K562 (cell line): ENCODE results near the gene PPFIA1. TPM values are rescaled to one million over a fixed set of nuclear protein-coding genes. Genes with fewer than 3 reads are reported as not detected.

Experiments used
- ARID1B ChIP-seq: fragments of 450-650 bp; IDR thresholded peaks from 2 replicates; pipeline ENCODE4 v1.6.1; 2016; ENCODE audit warnings: antibody characterized with exemption, mild to moderate bottlenecking, inconsistent platforms
- BACH1 ChIP-seq: fragments of 200-800 bp; sonication (Bioruptor generic); IDR thresholded peaks from 2 replicates; pipeline ENCODE4 v1.6.1; 2016; ENCODE audit warnings: missing genetic modification characterization, missing compliant biosample characterization
- CHD2 ChIP-seq: IDR thresholded peaks from 2 replicates; pipeline ENCODE4 v1.6.1; 2011; ENCODE audit warnings: low read depth, low read length
- ELF2 ChIP-seq: fragments of 250-450 bp; sonication (Bioruptor Pico); IDR thresholded peaks from 2 replicates; pipeline ENCODE4 v1.5.0; 2021; ENCODE audit warnings: mild to moderate bottlenecking
- ESRRA ChIP-seq: fragments of 450-650 bp; IDR thresholded peaks from 2 replicates; pipeline ENCODE4 v1.6.1; 2014; ENCODE audit warnings: low read depth, mild to moderate bottlenecking, moderate library complexity, borderline replicate concordance
- FOXA1 ChIP-seq: fragments of 450-650 bp; IDR thresholded peaks from 2 replicates; pipeline ENCODE4 v1.6.1; 2016; ENCODE audit warnings: mild to moderate bottlenecking, borderline replicate concordance
- FOXP1 ChIP-seq: sonication (generic); formaldehyde crosslinking; IDR thresholded peaks from 2 replicates; pipeline ENCODE4 v1.8.0; 2022; ENCODE audit warnings: mild to moderate bottlenecking, missing genetic modification reagents
- HCFC1 ChIP-seq: IDR thresholded peaks from 2 replicates; pipeline ENCODE4 v1.6.1; 2012; ENCODE audit warnings: low read depth, low read length, improper control_type of control experiment
- HIVEP1 ChIP-seq: fragments of 250-450 bp; sonication (Bioruptor Pico); IDR thresholded peaks from 2 replicates; pipeline ENCODE4 v1.4.0; 2020; ENCODE audit warnings: mild to moderate bottlenecking
- HMG20A ChIP-seq: fragments of 450-650 bp; formaldehyde crosslinking; conservative IDR thresholded peaks from 2 replicates; pipeline ENCODE4 v1.4.0; 2020; ENCODE audit warnings: mild to moderate bottlenecking, mixed read lengths
- MAFF ChIP-seq: IDR thresholded peaks from 2 replicates; pipeline ENCODE4 v1.6.1; 2012; ENCODE audit warnings: low read length, improper control_type of control experiment
- NCOA1 ChIP-seq: fragments of 450-650 bp; IDR thresholded peaks from 2 replicates; pipeline ENCODE4 v1.6.1; 2016; ENCODE audit warnings: low read depth
- NFE2L1 ChIP-seq: fragments of 450-650 bp; IDR thresholded peaks from 2 replicates; pipeline ENCODE4 v1.6.1; 2016; ENCODE audit warnings: missing genetic modification characterization, low read depth, mild to moderate bottlenecking, missing compliant biosample characterization, moderate library complexity, borderline replicate concordance
- U2AF1 ChIP-seq: fragments of 200-400 bp; formaldehyde crosslinking; optimal IDR thresholded peaks from 2 replicates; pipeline ENCODE3; 2017; ENCODE audit warnings: mild to moderate bottlenecking, low read depth, low read length, moderate library complexity
- ZNF134 ChIP-seq: fragments of 250-450 bp; sonication (Bioruptor Pico); conservative IDR thresholded peaks from 2 replicates; pipeline ENCODE4 v1.4.0; 2020
- polyA plus RNA-seq, 8 experiments: library from polyadenylated mRNA; depleted of rRNA in 4 of 8; stranded (reverse) in 5 of 8; unstranded in 3 of 8; fragments of >200 nt; fragmentation: Nextera tagmentation in 2 of 8; fragmentation: Illumina TruSeq in 1 of 8; extraction: Ambion mirVana in 2 of 8; extraction: Trizol in 1 of 8; gene quantifications; 2 replicates each; pipeline versions ENCODE4 v1.2.1 to v1.2.3, GENCODE V29; 2011 to 2014; ENCODE audit warnings: inconsistent platforms in 1 of 8, missing spikeins in 1 of 8
- total RNA-seq, 7 experiments: library from RNA; depleted of rRNA in 6 of 7; stranded (reverse); fragments of >200 nt in 6 of 7; fragmentation: Illumina TruSeq in 2 of 7; extraction: Trizol in 2 of 7; gene quantifications; 2 replicates each; pipeline versions ENCODE4 v1.2.1 to v1.2.3, GENCODE V29; 2011 to 2021; ENCODE audit warnings: low replicate concordance in 1 of 7
- TF ChIP-seq, protein P1 (sequence below): fragments of 450-650 bp; IDR thresholded peaks from 2 replicates; pipeline ENCODE4 v1.6.1; 2016
- TF ChIP-seq, protein P2 (sequence below): fragments of 250-450 bp; sonication (Bioruptor Pico); IDR thresholded peaks from 2 replicates; pipeline ENCODE4 v1.5.0; 2020; ENCODE audit warnings: mild to moderate bottlenecking, borderline replicate concordance
- TF ChIP-seq, protein P3 (sequence below): fragments of 450-650 bp; IDR thresholded peaks from 2 replicates; pipeline ENCODE4 v1.6.1; 2017; ENCODE audit warnings: antibody characterized with exemption
- TF ChIP-seq, protein P4 (sequence below), 2 experiments: fragments of 450-650 bp in 1 of 2; IDR thresholded peaks; 2 replicates each; pipeline ENCODE4 v1.6.1; 2011 to 2017; ENCODE audit warnings: low read depth in 2 of 2, antibody characterized with exemption in 1 of 2, borderline replicate concordance in 1 of 2, low read length in 1 of 2, mild to moderate bottlenecking in 1 of 2, mixed read lengths in 1 of 2; ENCODE audit not compliant: control insufficient read depth in 1 of 2

The PPFIA1 gene
- total and polyA plus RNA-seq, 9 of the 15 experiments (the other 6 are each of a cell fraction or from before 2014, with no cell fraction given) = 9.9 to 41.5 (median 28.5) TPM

DNA sequence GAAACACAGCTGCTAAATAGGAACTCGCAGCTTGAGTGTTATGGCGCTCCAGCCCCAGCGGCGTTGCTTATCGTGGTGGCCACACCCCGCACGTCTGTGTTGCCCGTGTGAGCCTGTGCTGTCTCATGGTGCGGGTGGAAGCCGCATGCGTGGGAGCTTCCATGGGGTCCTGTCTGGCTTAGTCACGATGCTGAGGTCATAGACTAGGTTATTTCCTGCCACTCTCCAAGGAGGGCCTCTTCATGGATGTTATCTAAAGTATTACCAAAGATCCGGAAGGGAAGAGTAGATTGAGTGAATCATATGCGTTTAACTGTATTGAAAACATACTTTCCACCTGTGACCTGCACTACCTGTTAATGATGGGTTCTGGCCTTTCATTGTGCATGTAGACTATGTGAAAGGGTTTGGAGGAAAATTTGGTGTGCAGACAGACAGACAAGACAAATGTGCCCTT lies 149.5 kb downstream of the PPFIA1 start (continued):
- TF ChIP-seq CHD2 (no peak), ESRRA (peak; percentile 86), HCFC1 (0 out of 2 replicates have a peak, but pooled peaks have one; percentile 0), NCOA1 (peak; percentile 88), BACH1 (tag) (peak; percentile 93), HMG20A (CRISPR knock-in tag) (no peak), MAFF (peak; percentile 79), U2AF1 (no peak), HIVEP1 (no peak), NFE2L1 (tag) (no peak; the same call in 1 of the 2 replicates), FOXA1 (no peak), ELF2 (CRISPR knock-in tag) (no peak), ZNF134 (no peak), ARID1B (peak; percentile 94), FOXP1 (CRISPR knock-in tag) (peak; percentile 79; the same call in 1 of the 2 replicates)
- TF ChIP-seq, protein P1, sequence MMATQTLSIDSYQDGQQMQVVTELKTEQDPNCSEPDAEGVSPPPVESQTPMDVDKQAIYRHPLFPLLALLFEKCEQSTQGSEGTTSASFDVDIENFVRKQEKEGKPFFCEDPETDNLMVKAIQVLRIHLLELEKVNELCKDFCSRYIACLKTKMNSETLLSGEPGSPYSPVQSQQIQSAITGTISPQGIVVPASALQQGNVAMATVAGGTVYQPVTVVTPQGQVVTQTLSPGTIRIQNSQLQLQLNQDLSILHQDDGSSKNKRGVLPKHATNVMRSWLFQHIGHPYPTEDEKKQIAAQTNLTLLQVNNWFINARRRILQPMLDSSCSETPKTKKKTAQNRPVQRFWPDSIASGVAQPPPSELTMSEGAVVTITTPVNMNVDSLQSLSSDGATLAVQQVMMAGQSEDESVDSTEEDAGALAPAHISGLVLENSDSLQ = peak; percentile 81
- TF ChIP-seq, protein P2, sequence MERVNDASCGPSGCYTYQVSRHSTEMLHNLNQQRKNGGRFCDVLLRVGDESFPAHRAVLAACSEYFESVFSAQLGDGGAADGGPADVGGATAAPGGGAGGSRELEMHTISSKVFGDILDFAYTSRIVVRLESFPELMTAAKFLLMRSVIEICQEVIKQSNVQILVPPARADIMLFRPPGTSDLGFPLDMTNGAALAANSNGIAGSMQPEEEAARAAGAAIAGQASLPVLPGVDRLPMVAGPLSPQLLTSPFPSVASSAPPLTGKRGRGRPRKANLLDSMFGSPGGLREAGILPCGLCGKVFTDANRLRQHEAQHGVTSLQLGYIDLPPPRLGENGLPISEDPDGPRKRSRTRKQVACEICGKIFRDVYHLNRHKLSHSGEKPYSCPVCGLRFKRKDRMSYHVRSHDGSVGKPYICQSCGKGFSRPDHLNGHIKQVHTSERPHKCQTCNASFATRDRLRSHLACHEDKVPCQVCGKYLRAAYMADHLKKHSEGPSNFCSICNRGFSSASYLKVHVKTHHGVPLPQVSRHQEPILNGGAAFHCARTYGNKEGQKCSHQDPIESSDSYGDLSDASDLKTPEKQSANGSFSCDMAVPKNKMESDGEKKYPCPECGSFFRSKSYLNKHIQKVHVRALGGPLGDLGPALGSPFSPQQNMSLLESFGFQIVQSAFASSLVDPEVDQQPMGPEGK (CRISPR knock-in tag) = no peak
- TF ChIP-seq, protein P3, sequence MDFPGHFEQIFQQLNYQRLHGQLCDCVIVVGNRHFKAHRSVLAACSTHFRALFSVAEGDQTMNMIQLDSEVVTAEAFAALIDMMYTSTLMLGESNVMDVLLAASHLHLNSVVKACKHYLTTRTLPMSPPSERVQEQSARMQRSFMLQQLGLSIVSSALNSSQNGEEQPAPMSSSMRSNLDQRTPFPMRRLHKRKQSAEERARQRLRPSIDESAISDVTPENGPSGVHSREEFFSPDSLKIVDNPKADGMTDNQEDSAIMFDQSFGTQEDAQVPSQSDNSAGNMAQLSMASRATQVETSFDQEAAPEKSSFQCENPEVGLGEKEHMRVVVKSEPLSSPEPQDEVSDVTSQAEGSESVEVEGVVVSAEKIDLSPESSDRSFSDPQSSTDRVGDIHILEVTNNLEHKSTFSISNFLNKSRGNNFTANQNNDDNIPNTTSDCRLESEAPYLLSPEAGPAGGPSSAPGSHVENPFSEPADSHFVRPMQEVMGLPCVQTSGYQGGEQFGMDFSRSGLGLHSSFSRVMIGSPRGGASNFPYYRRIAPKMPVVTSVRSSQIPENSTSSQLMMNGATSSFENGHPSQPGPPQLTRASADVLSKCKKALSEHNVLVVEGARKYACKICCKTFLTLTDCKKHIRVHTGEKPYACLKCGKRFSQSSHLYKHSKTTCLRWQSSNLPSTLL = no peak
- TF ChIP-seq, protein P4, sequence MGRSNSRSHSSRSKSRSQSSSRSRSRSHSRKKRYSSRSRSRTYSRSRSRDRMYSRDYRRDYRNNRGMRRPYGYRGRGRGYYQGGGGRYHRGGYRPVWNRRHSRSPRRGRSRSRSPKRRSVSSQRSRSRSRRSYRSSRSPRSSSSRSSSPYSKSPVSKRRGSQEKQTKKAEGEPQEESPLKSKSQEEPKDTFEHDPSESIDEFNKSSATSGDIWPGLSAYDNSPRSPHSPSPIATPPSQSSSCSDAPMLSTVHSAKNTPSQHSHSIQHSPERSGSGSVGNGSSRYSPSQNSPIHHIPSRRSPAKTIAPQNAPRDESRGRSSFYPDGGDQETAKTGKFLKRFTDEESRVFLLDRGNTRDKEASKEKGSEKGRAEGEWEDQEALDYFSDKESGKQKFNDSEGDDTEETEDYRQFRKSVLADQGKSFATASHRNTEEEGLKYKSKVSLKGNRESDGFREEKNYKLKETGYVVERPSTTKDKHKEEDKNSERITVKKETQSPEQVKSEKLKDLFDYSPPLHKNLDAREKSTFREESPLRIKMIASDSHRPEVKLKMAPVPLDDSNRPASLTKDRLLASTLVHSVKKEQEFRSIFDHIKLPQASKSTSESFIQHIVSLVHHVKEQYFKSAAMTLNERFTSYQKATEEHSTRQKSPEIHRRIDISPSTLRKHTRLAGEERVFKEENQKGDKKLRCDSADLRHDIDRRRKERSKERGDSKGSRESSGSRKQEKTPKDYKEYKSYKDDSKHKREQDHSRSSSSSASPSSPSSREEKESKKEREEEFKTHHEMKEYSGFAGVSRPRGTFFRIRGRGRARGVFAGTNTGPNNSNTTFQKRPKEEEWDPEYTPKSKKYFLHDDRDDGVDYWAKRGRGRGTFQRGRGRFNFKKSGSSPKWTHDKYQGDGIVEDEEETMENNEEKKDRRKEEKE (IDR thresholded peaks at IDR 0.05; ENCODE audit: borderline replicate concordance in 1 of 2, control insufficient read depth in 1 of 2, low read depth in 2 of 2, low read length in 1 of 2) = peak in 1 of 2 experiments; percentile 75; a peak in 1 of 4 replicates
